ENCODE results near the gene INPP5A.
"Not testable (repeated sequence)": the region's sequence is repeated elsewhere in the genome, so short reads cannot be mapped to it uniquely, and the experiment has no call there.

GRCh38 chr10:132491534-132491933 lies 46.1 kb upstream of the INPP5A start:
- not testable (repeated sequence) for TF ChIP-seq CTCF, POLR2A (IDR thresholded peaks at IDR 0.05)
